HepG2 (cell line): ENCODE data around the gene HMCN1. TPM values are rescaled to one million over a fixed set of nuclear protein-coding genes. Genes with fewer than 3 reads are reported as not detected.

Experiments
- JUNB ChIP-seq: sonication (generic); formaldehyde crosslinking; IDR thresholded peaks from 2 replicates; pipeline ENCODE4 v1.8.0; 2022; ENCODE audit warnings: missing genetic modification reagents, mild to moderate bottlenecking, borderline replicate concordance
- MYPOP ChIP-seq: sonication (generic); formaldehyde crosslinking; IDR thresholded peaks from 2 replicates; pipeline ENCODE4 v1.8.1; 2023; ENCODE audit warnings: mild to moderate bottlenecking, moderate library complexity, missing genetic modification reagents
- SALL2 ChIP-seq: sonication (generic); formaldehyde crosslinking; IDR thresholded peaks from 2 replicates; pipeline ENCODE4 v1.8.1; 2023; ENCODE audit warnings: mild to moderate bottlenecking, missing genetic modification reagents, inconsistent platforms
- THAP7 ChIP-seq: sonication (generic); formaldehyde crosslinking; IDR thresholded peaks from 2 replicates; pipeline ENCODE4 v1.8.1; 2023; ENCODE audit warnings: mild to moderate bottlenecking, missing genetic modification reagents
- YEATS2 ChIP-seq: sonication (generic); formaldehyde crosslinking; IDR thresholded peaks from 2 replicates; pipeline ENCODE4 v1.4.0; 2020; ENCODE audit warnings: missing genetic modification reagents, borderline replicate concordance
- ZFX ChIP-seq: sonication (generic); formaldehyde crosslinking; IDR thresholded peaks from 2 replicates; pipeline ENCODE4 v1.4.0; 2020; ENCODE audit warnings: mild to moderate bottlenecking, low read depth, missing genetic modification reagents, moderate library complexity
- ZNF609 ChIP-seq: sonication (generic); formaldehyde crosslinking; IDR thresholded peaks from 2 replicates; pipeline ENCODE4 v1.4.0; 2020; ENCODE audit warnings: mild to moderate bottlenecking, missing genetic modification reagents, borderline replicate concordance
- ZNF670 ChIP-seq: sonication (generic); formaldehyde crosslinking; IDR thresholded peaks from 2 replicates; pipeline ENCODE4 v1.8.0; 2022; ENCODE audit warnings: mild to moderate bottlenecking, missing genetic modification reagents, borderline replicate concordance
- polyA plus RNA-seq, 8 experiments: library from polyadenylated mRNA; depleted of rRNA in 3 of 8; stranded (reverse) in 7 of 8; unstranded in 1 of 8; fragments of >200 nt; fragmentation: Illumina TruSeq in 4 of 8; extraction: Trizol in 4 of 8; gene quantifications; 2 replicates each; pipeline versions ENCODE4 v1.2.1 to v1.2.3, GENCODE V29; 2011 to 2016; ENCODE audit warnings: low read depth in 4 of 8, missing spikeins in 1 of 8, mixed read lengths in 1 of 8; ENCODE audit not compliant: insufficient read depth in 1 of 8
- total RNA-seq, 5 experiments: library from RNA; depleted of rRNA; stranded (reverse); fragments of >200 nt; fragmentation: Illumina TruSeq; extraction: Trizol; gene quantifications; 2 replicates each; pipeline ENCODE4 v1.2.3, GENCODE V29; 2016; ENCODE audit warnings: low read depth in 1 of 5

Gene HMCN1
- total and polyA plus RNA-seq, 2 of the 13 experiments (the other 11 are each of a cell fraction or from before 2014, with no cell fraction given), result 0.03 TPM; not detected in 1

- no peak for TF ChIP-seq THAP7 (CRISPR knock-in tag)
- TF ChIP-seq SALL2 (CRISPR knock-in tag), result no peak
- no peak for TF ChIP-seq ZNF609 (CRISPR knock-in tag)
- no peak for TF ChIP-seq YEATS2 (CRISPR knock-in tag)
- TF ChIP-seq JUNB (CRISPR knock-in tag), result no peak
- TF ChIP-seq MYPOP (CRISPR knock-in tag), result no peak
- TF ChIP-seq ZNF670 (CRISPR knock-in tag), result no peak
- no peak for TF ChIP-seq ZFX (CRISPR knock-in tag)
Measured at GRCh38 chr1:186228749-186229148, 494.6 kb downstream of the HMCN1 start (continued).
